ENCODE data around the gene CACNA1G.

CACNA1G gene

GRCh38 chr17:50629902-50630301 is 69.4 kb downstream of the CACNA1G start:
- no peak for FAIRE-seq
- DNase-seq (ENCODE audit: insufficient read length, low spot score): no peak

- peak; percentile 98 for FAIRE-seq
Observed at GRCh38 chr17:50630524-50631194, 70.1 kb downstream of the CACNA1G start.

DNA sequence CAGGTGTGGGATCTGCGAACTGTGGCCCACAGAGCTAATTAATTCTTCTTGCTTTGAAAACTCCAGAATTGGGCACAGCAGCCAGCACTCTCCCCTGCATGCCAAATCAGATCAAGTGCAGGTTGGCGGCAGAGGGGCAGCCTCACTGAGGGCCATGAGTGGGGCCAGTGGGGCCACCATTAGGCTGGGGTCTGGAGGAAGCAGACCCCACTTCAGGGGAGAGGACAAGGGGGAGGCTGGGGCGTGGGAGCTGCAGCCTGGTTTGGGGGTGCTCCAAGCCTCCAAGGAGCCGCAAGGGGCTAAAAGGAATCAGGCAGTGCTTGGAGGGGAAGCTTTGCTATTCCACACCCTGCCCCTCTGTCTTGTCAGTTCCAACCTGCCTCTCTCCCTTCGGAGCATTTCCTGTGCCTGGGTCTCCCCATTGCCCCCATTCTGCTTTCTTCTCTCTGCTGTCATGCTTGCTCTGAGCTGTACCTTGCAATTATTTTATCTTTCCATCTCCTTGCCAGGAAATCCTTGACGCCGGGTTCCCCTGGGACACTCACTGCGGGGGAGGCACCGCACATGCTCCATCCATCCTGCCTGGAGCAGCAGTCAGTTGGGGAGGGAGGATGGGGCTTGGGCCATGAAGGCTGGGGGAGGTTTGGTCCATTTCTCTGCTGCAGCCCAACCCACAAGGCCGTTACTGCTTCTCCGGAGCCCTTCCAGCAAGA is 70.8 kb downstream of the CACNA1G start:
- DNase-seq (ENCODE audit: insufficient read length, low spot score): no peak

More at GRCh38 chr17:50630524-50631194, 70.1 kb downstream of the CACNA1G start:
- DNase-seq (ENCODE audit: insufficient read length, low spot score): peak; percentile 82

DNA sequence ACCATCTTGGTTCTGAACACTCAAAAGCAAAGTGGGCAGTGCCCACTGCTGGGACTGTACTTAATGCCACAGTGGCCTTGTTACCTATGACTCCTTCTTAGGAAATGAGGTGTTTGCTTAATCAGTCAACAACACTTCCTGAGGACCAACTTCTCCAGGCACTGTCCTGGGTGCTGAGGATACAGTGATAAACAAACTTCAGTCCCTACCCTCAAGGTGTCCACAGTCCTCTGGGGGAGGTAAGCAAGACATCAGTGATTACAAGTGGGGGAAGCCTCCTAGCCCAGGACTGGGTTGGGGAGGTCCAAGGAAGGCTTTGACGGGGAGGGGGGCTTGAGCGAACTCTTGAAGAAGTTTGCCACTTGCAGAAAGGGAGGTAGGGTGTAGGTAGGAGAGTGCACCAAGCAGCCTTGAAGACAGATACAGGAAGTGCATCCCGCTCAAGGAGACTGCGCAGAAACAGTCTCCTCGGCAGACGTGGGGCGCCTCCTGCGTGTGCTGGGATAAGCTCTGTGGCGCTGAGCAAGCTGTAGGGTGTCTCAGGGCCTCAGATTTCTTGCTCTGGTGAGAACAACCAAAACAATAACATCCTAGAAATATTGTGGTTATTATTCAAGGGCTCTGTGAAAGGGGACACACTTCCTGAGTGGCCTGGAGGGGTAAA is 71.5 kb downstream of the CACNA1G start:
- DNase-seq (ENCODE audit: insufficient read length, low spot score): no peak
- FAIRE-seq: peak; percentile 92

More for the DNA sequence above, 70.8 kb downstream of the CACNA1G start:
- no peak for FAIRE-seq

DNA sequence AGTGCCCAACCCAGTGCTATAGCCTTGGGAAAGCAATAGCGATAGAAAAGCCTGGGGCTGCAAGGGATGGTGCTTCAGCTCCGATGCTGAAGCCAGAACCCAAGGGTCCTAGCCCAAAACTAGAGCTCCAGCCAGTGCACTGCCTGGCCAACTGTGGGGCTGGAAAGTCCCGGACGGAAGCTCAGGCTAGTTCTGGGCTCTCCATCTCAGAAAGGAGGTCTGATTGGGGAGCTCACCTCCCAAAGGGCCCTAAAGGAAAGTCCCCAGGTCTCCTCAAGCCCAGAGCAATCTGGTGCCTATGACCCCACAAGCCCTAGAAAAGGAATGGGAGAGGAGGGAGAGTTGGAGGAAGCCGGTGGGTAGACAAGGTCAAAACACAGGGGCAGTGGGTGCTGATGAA is 72.1 kb downstream of the CACNA1G start:
- DNase-seq (ENCODE audit: insufficient read length, low spot score): no peak

DNA sequence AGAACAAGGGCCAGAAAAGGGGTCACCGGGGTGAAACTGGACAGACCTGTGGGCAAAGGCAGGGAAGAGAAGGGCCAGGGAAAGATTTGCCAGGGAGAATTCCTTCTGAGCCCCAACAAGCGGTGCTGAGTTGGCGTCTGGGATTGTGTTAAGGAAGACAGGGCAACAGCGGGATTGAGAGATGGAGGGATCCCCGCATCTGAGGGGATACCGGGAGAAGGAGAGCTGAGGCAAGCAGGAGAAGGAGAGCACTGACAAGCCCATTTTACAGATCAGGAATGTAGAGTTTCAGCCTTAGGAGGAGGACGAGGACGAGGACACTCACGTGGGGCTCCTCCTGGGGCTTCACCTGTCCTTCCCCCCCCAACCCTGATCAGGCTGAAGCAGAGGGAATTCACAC is 73.2 kb downstream of the CACNA1G start:
- DNase-seq (ENCODE audit: insufficient read length, low spot score): no peak
- FAIRE-seq: peak; percentile 51

More for the DNA sequence above, 72.1 kb downstream of the CACNA1G start:
- FAIRE-seq: no peak

- peak; percentile 65 for DNase-seq (ENCODE audit: insufficient read length, low spot score)
- peak; percentile 44 for FAIRE-seq
Observed at GRCh38 chr17:50634224-50634914, 73.9 kb downstream of the CACNA1G start, which contains the start of gene ABCC3. TSS of gene ABCC3 (plus strand) at chr17:50634881. CDS start at chr17:50634937, 56 bp downstream.

DNA sequence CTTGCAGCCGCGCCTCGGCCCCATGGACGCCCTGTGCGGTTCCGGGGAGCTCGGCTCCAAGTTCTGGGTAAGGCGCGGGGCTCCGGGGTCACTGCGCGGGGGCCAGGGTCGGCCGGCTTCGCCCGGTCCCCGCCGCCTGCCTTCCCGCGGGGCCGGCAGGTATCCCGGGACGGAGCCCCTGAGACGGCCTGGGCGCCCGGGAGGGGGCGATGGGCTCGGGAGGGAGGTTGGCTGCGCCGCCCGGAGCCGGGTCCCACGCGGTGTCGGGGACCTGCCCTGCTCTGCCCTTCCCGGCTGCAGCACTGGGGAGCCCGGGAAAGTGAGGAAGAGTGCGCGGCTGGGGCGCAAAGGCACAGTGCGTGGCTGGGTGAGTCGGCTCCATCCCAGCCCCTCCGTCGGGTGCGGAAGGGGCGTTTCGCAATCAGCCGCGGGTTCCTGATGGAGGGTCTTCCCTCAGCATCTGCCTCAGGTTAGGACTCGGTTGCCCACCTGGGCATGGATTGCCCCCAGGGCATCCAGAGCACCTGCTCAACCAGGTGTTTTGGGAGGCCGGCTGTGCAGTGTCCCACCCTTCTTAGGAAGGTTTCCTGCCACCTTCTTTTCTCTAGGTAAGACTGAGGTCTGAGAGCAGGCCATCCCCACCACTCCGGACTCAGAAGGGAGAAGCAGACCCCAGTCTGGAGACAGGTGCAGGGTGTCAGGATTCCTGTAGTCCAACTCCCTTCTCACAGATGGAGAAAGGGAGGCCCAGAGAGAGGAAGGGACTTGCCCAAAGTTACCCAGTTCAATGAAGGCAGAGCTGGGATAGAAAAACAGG is 74.6 kb downstream of the CACNA1G start:
- DNase-seq (ENCODE audit: insufficient read length, low spot score) (no peak), FAIRE-seq (no peak)

DNA sequence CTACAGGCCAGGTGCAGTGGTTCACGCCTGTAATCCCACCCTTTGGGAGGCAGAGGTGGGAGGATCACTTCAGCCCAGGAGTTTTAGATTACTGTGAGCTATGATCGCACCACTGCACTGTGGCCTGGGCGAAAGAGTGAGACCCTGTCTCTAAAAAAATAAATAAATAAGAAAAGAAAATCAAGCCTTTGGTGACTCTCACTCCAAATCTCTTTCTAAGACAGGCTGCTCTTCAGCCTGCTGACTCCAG is 75.1 kb downstream of the CACNA1G start:
- FAIRE-seq (no peak), DNase-seq (ENCODE audit: insufficient read length, low spot score) (no peak)

DNA sequence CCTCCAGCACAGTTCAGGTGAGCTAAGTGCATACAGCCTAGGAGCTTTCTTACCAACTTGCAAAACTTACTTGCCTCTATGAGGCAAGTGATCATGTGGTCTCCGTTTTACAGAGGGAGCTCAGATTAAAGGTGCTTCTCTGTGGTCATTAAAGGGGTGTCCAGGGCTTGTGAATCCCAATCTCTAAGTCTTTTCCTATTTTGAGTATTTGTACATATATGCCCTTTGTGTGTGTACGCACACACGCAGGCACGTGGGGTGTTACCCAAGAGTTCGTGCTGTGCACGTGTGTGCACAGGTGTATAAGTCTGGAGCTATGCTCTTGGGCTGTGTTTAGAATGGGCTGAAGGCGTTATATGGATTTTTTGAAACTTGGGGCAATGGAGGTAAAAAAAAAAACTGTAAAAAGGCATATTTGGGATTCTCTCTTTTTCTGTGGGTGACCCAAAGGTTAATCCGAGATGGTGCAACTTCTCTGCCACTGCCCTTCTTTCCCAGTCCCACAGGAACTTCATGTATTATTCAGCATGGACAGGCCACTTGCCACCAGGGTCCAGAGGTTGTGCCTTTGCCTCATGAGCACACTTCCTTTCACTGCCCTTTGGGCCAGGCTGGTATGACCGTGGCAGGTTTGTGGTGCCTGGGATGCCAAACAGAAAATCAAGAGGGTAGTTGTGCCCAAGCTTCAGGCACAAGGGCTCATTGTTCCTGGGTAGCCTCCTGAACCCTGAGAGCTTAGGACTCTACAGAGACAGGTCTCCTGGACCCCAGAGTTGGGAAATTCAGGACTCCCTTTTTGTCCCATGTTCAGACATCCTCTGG is 75.7 kb downstream of the CACNA1G start:
- DNase-seq (ENCODE audit: insufficient read length, low spot score) (no peak), FAIRE-seq (no peak)

DNA sequence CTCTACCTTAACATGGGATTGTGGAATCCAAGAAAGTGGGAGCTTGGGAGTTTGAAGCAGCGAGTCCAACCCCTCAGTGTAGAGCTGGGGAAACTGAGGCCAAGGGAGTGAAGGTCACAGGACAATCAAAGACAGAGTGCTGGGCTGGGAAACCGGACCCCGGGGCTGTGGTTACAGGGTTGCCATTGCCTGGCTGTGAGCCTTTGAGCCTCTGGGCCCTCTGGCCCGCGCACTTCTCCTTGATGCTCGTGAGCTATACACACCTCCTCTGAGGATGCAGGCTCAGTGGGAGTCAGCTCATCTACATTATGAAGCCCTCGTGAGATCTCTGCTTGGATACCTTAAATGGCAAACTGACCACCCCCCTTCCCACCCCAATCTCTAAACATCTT is 76.3 kb downstream of the CACNA1G start:
- no peak for DNase-seq (ENCODE audit: insufficient read length, low spot score)
- no peak for FAIRE-seq

- DNase-seq (ENCODE audit: insufficient read length, low spot score) (no peak), FAIRE-seq (no peak)
Observed at GRCh38 chr17:50637829-50638605, 77.5 kb downstream of the CACNA1G start.

GRCh38 chr17:50638606-50638965 is 78.1 kb downstream of the CACNA1G start:
- FAIRE-seq (no peak), DNase-seq (ENCODE audit: insufficient read length, low spot score) (no peak)

GRCh38 chr17:50638966-50639713 is 78.6 kb downstream of the CACNA1G start:
- FAIRE-seq (peak; percentile 92), DNase-seq (ENCODE audit: insufficient read length, low spot score) (peak; percentile 98)

DNA sequence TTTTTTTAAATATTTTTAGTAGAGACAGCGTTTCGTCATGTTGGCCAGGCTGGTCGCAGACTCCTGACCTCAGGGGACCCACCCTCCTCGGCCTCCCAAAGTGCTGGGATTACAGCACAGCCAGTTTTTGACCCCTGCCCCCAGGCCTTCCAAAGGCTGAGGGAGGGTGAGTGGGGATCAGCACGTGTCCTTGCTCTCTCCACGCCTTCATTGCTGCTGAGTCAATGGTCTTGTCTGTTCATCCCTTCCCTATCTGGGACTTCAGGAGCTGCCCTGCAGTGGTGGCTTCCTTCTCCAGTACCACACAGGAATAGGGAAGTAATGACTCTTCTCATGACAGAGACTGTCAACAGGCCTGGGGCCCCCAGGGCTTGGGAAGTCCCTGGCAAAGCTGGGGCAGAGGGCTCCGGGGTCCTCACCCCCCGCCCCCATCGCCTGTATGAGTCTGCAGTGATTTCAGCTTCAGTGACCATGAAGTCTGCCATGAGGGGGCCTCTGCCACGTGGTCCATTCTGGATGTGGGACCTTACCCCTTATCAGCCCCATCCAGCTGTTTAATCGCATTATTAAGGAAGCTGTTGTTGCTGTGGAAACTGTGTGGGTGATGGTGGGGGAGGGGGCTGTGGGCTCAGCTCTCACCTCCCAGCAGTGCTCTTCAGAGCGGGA is 80.3 kb downstream of the CACNA1G start:
- no peak for DNase-seq (ENCODE audit: insufficient read length, low spot score)
- no peak for FAIRE-seq

- FAIRE-seq: no peak
- DNase-seq (ENCODE audit: insufficient read length, low spot score): no peak
Observed at GRCh38 chr17:50641357-50641756, 80.8 kb downstream of the CACNA1G start.

- no peak for DNase-seq (ENCODE audit: insufficient read length, low spot score)
- no peak for FAIRE-seq
Observed at GRCh38 chr17:50642071-50642721, 81.7 kb downstream of the CACNA1G start.

Measured in HTR-8/SVneo (cell line).